IMR-90 (cell line): ENCODE results near the gene TMEM179. TPM values are rescaled to one million over a fixed set of nuclear protein-coding genes. Genes with fewer than 3 reads are reported as not detected.

Source experiments
- ATAC-seq: fragments of 200-7000 bp; cut with Tn5 transposase; 2 replicates; pipeline ENCODE4 v1.9.1; 2020; ENCODE audit warnings: low read depth, mild to moderate bottlenecking, moderate library complexity
- BruUV-seq: library from RNA; stranded (reverse); fragments of 400-500 nt; replicated peaks from 2 replicates; lab custom pipeline; 2021; lab: Mats Ljungman, UMichigan
- CTCF ChIA-PET: fragments of 300-600 bp; formaldehyde crosslinking; extraction: SDS; loops from one replicate; lab custom pipeline; 2021; ENCODE audit warnings: antibody characterized with exemption; lab: Yijun Ruan, JAX
- POLR2A ChIA-PET: fragments of 300-600 bp; sonication (Branson Sonifier 250); formaldehyde crosslinking; loops from one replicate; lab custom pipeline; 2022; ENCODE audit warnings: antibody characterized with exemption; ENCODE audit not compliant: unreplicated experiment; lab: Charles Lee
- DNase-seq: peaks from one replicate; pipeline ENCODE4 v3.0.0; 2013
- H2AFZ ChIP-seq: replicated peaks from 2 replicates; pipeline ENCODE3; 2013; ENCODE audit warnings: low read length, mild to moderate bottlenecking; ENCODE audit not compliant: poor library complexity
- H2AK5ac ChIP-seq: 2 replicates; pipeline ENCODE4 v1.6.1; 2013; ENCODE audit warnings: low read depth, low read length, inconsistent platforms
- H2AK9ac ChIP-seq: replicated peaks from 2 replicates; pipeline ENCODE3; 2013; ENCODE audit warnings: mild to moderate bottlenecking, low read depth, low read length, moderate library complexity; ENCODE audit not compliant: poor library complexity
- H2BK120ac ChIP-seq: 2 replicates; pipeline ENCODE4 v1.6.1; 2013; ENCODE audit warnings: low read depth, low read length, inconsistent platforms
- H2BK15ac ChIP-seq: 3 replicates; pipeline ENCODE4 v1.6.1; 2013; ENCODE audit warnings: low read depth, low read length, inconsistent platforms
- H2BK20ac ChIP-seq: 2 replicates; pipeline ENCODE4 v1.6.1; 2013; ENCODE audit warnings: low read depth, mild to moderate bottlenecking, inconsistent platforms, low read length, moderate library complexity
- H2BK5ac ChIP-seq: 2 replicates; pipeline ENCODE4 v1.6.1; 2013; ENCODE audit warnings: mild to moderate bottlenecking, low read depth, low read length, inconsistent platforms; ENCODE audit not compliant: poor library complexity, severe bottlenecking
- H3K14ac ChIP-seq: replicated peaks from 2 replicates; pipeline ENCODE4 v1.6.1; 2013; ENCODE audit warnings: low read depth, low read length, inconsistent platforms
- H3K18ac ChIP-seq: 2 replicates; pipeline ENCODE4 v1.6.1; 2013; ENCODE audit warnings: low read depth, low read length, control low read depth
- H3K23ac ChIP-seq: 2 replicates; pipeline ENCODE4 v1.6.1; 2013; ENCODE audit warnings: low read depth, low read length, inconsistent platforms
- H3K27ac ChIP-seq: 2 replicates; pipeline ENCODE4 v1.5.1; 2013; ENCODE audit warnings: mild to moderate bottlenecking, control low read depth, low read length; ENCODE audit not compliant: insufficient read depth
- H3K27me3 ChIP-seq: 2 replicates; pipeline ENCODE4 v1.6.1; 2013; ENCODE audit warnings: low read length; ENCODE audit not compliant: control insufficient read depth, insufficient read depth
- H3K36me3 ChIP-seq: 2 replicates; pipeline ENCODE4 v1.6.1; 2013; ENCODE audit warnings: low read length, mixed read lengths; ENCODE audit not compliant: control insufficient read depth, insufficient read depth
- H3K4ac ChIP-seq: 2 replicates; pipeline ENCODE4 v1.6.1; 2013; ENCODE audit warnings: low read depth, low read length, inconsistent platforms
- H3K4me1 ChIP-seq: 2 replicates; pipeline ENCODE4 v1.6.1; 2013; ENCODE audit warnings: low read length, mixed read lengths; ENCODE audit not compliant: control insufficient read depth, insufficient read depth
- H3K4me2 ChIP-seq: 2 replicates; pipeline ENCODE4 v1.6.1; 2013; ENCODE audit warnings: low read depth, mild to moderate bottlenecking, control low read depth, low read length, moderate library complexity
- H3K4me3 ChIP-seq: 2 replicates; pipeline ENCODE4 v1.5.1; 2013; ENCODE audit warnings: low read depth, mild to moderate bottlenecking, control low read depth, low read length, moderate library complexity; ENCODE audit not compliant: insufficient read depth
- H3K56ac ChIP-seq: 2 replicates; pipeline ENCODE4 v1.6.1; 2013; ENCODE audit warnings: low read length, inconsistent platforms; ENCODE audit not compliant: insufficient read depth; ENCODE audit errors: extremely low read depth
- H3K79me1 ChIP-seq, 2 experiments: 2 replicates each; pipeline ENCODE4 v1.6.1; 2013; ENCODE audit warnings: low read length in 2 of 2, inconsistent platforms in 1 of 2, low read depth in 1 of 2
- H3K9ac ChIP-seq: 2 replicates; pipeline ENCODE4 v1.6.1; 2013; ENCODE audit warnings: low read depth, low read length, control low read depth
- H3K9me1 ChIP-seq: 2 replicates; pipeline ENCODE4 v1.6.1; 2013; ENCODE audit warnings: low read length, inconsistent platforms; ENCODE audit not compliant: insufficient read depth
- H3K9me3 ChIP-seq: 2 replicates; pipeline ENCODE4 v1.6.1; 2013; ENCODE audit warnings: low read length; ENCODE audit not compliant: control insufficient read depth, insufficient read depth
- H4K20me1 ChIP-seq: 2 replicates; pipeline ENCODE4 v1.6.1; 2013; ENCODE audit warnings: low read length, inconsistent platforms; ENCODE audit not compliant: insufficient read depth
- H4K5ac ChIP-seq: 2 replicates; pipeline ENCODE4 v1.6.1; 2013; ENCODE audit warnings: mild to moderate bottlenecking, low read depth, low read length, control low read depth
- H4K8ac ChIP-seq, 2 experiments: 2 replicates each; pipeline ENCODE4 v1.6.1; 2013; ENCODE audit warnings: low read depth in 2 of 2, low read length in 2 of 2, control low read depth in 1 of 2, inconsistent platforms in 1 of 2
- H4K91ac ChIP-seq: 2 replicates; pipeline ENCODE4 v1.6.1; 2013; ENCODE audit warnings: low read depth, low read length, inconsistent platforms; ENCODE audit not compliant: insufficient read depth
- CHD1 ChIP-seq: IDR thresholded peaks from 2 replicates; pipeline ENCODE4 v1.6.1; 2012; ENCODE audit warnings: low read depth, low read length, improper control_type of control experiment
- MAFK ChIP-seq: IDR thresholded peaks from 2 replicates; pipeline ENCODE4 v1.6.1; 2012; ENCODE audit warnings: low read depth, low read length, improper control_type of control experiment
- NFE2L2 ChIP-seq: fragments of 150-350 bp; IDR thresholded peaks from 2 replicates; pipeline ENCODE4 v1.6.1; 2016; ENCODE audit warnings: low read depth, mild to moderate bottlenecking, low read length
- WGBS, 2 experiments: methylation state at CpG; one replicate each; pipeline versions ENCODE4 v1.1.5 to v1.1.7; 2013; ENCODE audit warnings: missing lambda C conversion rate in 2 of 2; ENCODE audit not compliant: insufficient read length in 1 of 2; ENCODE audit errors: extremely low coverage in 2 of 2; 5-methylcytosine and 5-hydroxymethylcytosine counted together
- dilution Hi-C: fragments of 300-500 bp; cut with HindIII; formaldehyde crosslinking; loops from one replicate; pipeline ENCODE4 v1.14.3; 2018; ENCODE audit warnings: low sequenced_read_pairs; ENCODE audit not compliant: unreplicated experiment
- in situ Hi-C: fragments of 300-500 bp; cut with MboI; formaldehyde crosslinking; loops from 3 replicates; pipeline ENCODE4 v1.14.3; 2019; ENCODE audit warnings: low sequenced_read_pairs, inconsistent platforms, mixed read lengths
- intact Hi-C: fragments of 100-400 bp; cut with micrococcal nuclease; formaldehyde crosslinking; loops from 2 replicates; pipeline ENCODE4 v1.10.0; 2022
- polyA plus RNA-seq, 3 experiments: library from polyadenylated mRNA; depleted of rRNA; stranded (reverse); fragments of >200 nt; gene quantifications; 2 replicates each; pipeline ENCODE4 v1.2.3, GENCODE V29; 2012; ENCODE audit warnings: low replicate concordance in 1 of 3
- total RNA-seq: library from RNA; depleted of rRNA; stranded (reverse); fragments of >200 nt; gene quantifications from 2 replicates; pipeline ENCODE4 v1.2.3, GENCODE V29; 2012
- TF ChIP-seq, protein P1 (sequence below): fragments of 150-350 bp; IDR thresholded peaks from 2 replicates; pipeline ENCODE4 v1.6.1; 2016; ENCODE audit warnings: low read depth, mild to moderate bottlenecking, low read length, moderate library complexity, borderline replicate concordance

The TMEM179 gene
- total and polyA plus RNA-seq, 2 of the 4 experiments (the other 2 are of a cell fraction), result not detected

DNA sequence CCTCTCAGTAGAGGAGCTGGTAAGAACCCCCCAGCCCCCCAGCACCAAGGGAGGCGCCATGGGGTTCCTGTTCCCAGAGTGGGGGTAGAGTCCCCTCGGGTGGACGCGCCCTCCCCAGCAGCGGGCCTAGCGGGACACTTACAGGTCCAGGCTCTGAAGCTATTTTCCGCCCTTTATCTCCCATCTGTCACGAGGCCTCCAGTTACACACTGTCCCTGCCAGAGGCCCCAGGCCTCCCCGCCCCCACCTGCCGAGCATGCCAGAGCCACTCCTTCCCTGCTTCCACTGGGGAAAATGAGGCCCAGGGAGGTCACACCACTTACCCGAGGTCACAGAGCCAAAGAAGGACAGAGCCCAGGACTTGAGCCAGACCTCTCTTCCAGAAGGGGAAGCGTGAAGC is 21.9 kb downstream of the TMEM179 start:
- no peaks in the 10 kb centered on the region for H3K9me3 ChIP-seq
- intact Hi-C loops (no loop called here), in situ Hi-C loops (no loop called here), dilution Hi-C loops (no loop called here)
- H4K5ac ChIP-seq, result no peak overlapping the region
- H3K4ac ChIP-seq, result no peak overlapping the region
- H3K23ac ChIP-seq, result no peak overlapping the region
- BruUV-seq, result no TSS peak
- DNase-seq (no peak), ATAC-seq (no peak)
- no peak overlapping the region for H3K4me3 ChIP-seq
- no peak overlapping the region for H3K18ac ChIP-seq
- TF ChIP-seq NFE2L2 (no peak), CHD1 (no peak), MAFK (no peak)
- TF ChIP-seq, protein P1, sequence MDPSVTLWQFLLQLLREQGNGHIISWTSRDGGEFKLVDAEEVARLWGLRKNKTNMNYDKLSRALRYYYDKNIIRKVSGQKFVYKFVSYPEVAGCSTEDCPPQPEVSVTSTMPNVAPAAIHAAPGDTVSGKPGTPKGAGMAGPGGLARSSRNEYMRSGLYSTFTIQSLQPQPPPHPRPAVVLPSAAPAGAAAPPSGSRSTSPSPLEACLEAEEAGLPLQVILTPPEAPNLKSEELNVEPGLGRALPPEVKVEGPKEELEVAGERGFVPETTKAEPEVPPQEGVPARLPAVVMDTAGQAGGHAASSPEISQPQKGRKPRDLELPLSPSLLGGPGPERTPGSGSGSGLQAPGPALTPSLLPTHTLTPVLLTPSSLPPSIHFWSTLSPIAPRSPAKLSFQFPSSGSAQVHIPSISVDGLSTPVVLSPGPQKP, result no peak
- no peak overlapping the region for H2AFZ ChIP-seq
- 0% methylated on average over 1 of the region's 12 CpGs; no CpG with 5 or more reads in 1 of the 2 experiments for WGBS, 2 experiments
- H3K27me3 ChIP-seq, result peaks cover 19% of the 10 kb centered on the region; the same call in 1 of the 2 replicates
- no peak overlapping the region for H2BK20ac ChIP-seq
- ChIA-PET CTCF (no interaction called here), POLR2A (no interaction called here)
- no peak overlapping the region for H3K14ac ChIP-seq
- no peaks in the 10 kb centered on the region for H3K9me1 ChIP-seq
- H3K4me1 ChIP-seq, result no peaks in the 10 kb centered on the region
- H3K27ac ChIP-seq, result no peak overlapping the region
- no peak overlapping the region for H2AK5ac ChIP-seq
- no peak overlapping the region for H4K8ac ChIP-seq
- H4K20me1 ChIP-seq, result no peaks in the 10 kb centered on the region
- no peak overlapping the region for H2AK9ac ChIP-seq
- H3K36me3 ChIP-seq, result no peaks in the 10 kb centered on the region
- no peak overlapping the region for H3K9ac ChIP-seq
- H2BK5ac ChIP-seq, result no peak overlapping the region
- H2BK120ac ChIP-seq, result no peak overlapping the region
- no peak overlapping the region for H2BK15ac ChIP-seq
- no peak overlapping the region for H3K4me2 ChIP-seq
- H3K56ac ChIP-seq, result no peak overlapping the region
- H3K79me1 ChIP-seq, result no peaks in the 10 kb centered on the region
- H4K91ac ChIP-seq, result no peak overlapping the region
